Pancreas (tissue), 10 donors: ENCODE results near the gene NPTX2. TPM values are rescaled to one million over a fixed set of nuclear protein-coding genes. Genes with fewer than 3 reads are reported as not detected.

Source experiments
- ATAC-seq, 4 donors: fragments of 200-7000 bp; cut with Tn5 transposase; one replicate each; pipeline versions ENCODE4 v1.8.0 to v1.9.1; 2020; ENCODE audit warnings: mild to moderate bottlenecking in 4 of 4, moderate library complexity in 4 of 4
- DNase-seq, 6 donors: peaks; one replicate each; pipeline ENCODE4 v3.0.0-alpha.2; 2020
- FAIRE-seq: peaks from 2 replicates; lab custom pipeline; 2012; peaks lifted over from hg19 to GRCh38; lab: Jason Lieb, UNC
- H3K27ac ChIP-seq, 4 donors: fragments of 200-600 bp; sonication (generic); 1 replicate in 3 of 4; 2 replicates in 1 of 4; pipeline versions ENCODE4 v1.5.0 to v1.8.0; 2020
- H3K27me3 ChIP-seq, 4 donors: fragments of 200-600 bp; one replicate each; pipeline ENCODE4 v1.8.0; 2021
- H3K36me3 ChIP-seq, 3 donors: fragments of 200-600 bp; sonication (generic) in 1 of 3; one replicate each; pipeline versions ENCODE4 v1.5.0 to v1.8.0; 2020 to 2021
- H3K4me1 ChIP-seq, 3 donors: fragments of 200-600 bp; one replicate each; pipeline ENCODE4 v1.8.0; 2021
- H3K4me3 ChIP-seq, 4 donors: fragments of 200-600 bp; sonication (generic) in 2 of 4; one replicate each; pipeline versions ENCODE4 v1.5.0 to v1.8.0; 2020 to 2021
- H3K9me3 ChIP-seq, 4 donors: fragments of 200-600 bp; one replicate each; pipeline ENCODE4 v1.8.0; 2021
- CTCF ChIP-seq, 4 donors: fragments of 200-600 bp; sonication (generic) in 3 of 4; IDR thresholded peaks; one replicate each; pipeline versions ENCODE4 v1.5.0 to v1.8.0; 2021; ENCODE audit warnings: antibody characterized with exemption in 4 of 4
- WGBS, 2 donors: extraction: QIAGEN DNeasy Blood & Tissue Kit; methylation state at CpG; one replicate each; pipeline ENCODE4 v1.1.7; 2013; 5-methylcytosine and 5-hydroxymethylcytosine counted together
- intact Hi-C, 3 donors: fragments of 100-400 bp; cut with DNase I; formaldehyde crosslinking; loops; one replicate each; pipeline versions ENCODE4 v1.11.1 to v1.14.2; 2022
- polyA plus RNA-seq, 2 donors: library from polyadenylated mRNA; stranded (reverse); fragments of 200-250 nt; gene quantifications; one replicate each; pipeline ENCODE4 v1.2.3, GENCODE V29; 2013
- total RNA-seq, 6 donors: library from RNA; stranded (reverse); fragmentation: NEBNext Ultra II Directional in 4 of 6; extraction: Animal tissue kit (Norgen Biotek cat#: 25700) in 4 of 6; gene quantifications; one replicate each; pipeline versions ENCODE4 v1.2.1 to v1.2.4, GENCODE V29; 2021 to 2023
- donor health status: healthy with polysubstance abuse.
- donor health status: DM: no; HTN: no; CAD: no; lungs with moderate emphysema.
- donor health status: DM: no; HTN: no; CAD: no.
- donor health status: control.
- donor health status: control.
- donor health status: Bipolar disorder and iron deficiency.
- donor health status: DM: yes; HTN: yes; CAD: no.
- donor health status: DM: no; HTN: no; CAD: no.
- donor health status: DM: no; HTN: no; CAD: no.
- donor health status: DM: yes; HTN: yes; CAD: no.

The NPTX2 gene
- total and polyA plus RNA-seq, 8 donors, result 6.5 to 47.7 (median 17.2) TPM

- Histone ChIP-seq H3K9me3 (no peaks in the 10 kb centered on the region), H3K4me1 (no peaks in the 10 kb centered on the region), H3K27ac (no peak overlapping the region), H3K4me3 (no peak overlapping the region), H3K36me3 (no peaks in the 10 kb centered on the region), H3K27me3 (no peaks in the 10 kb centered on the region)
- FAIRE-seq (no peak), ATAC-seq (no peak), DNase-seq (no peak)
- intact Hi-C loops, result no loop called here
- no peak for TF ChIP-seq CTCF (IDR thresholded peaks at IDR 0.05)
These were observed 32.3 kb upstream of the NPTX2 start for GRCh38 chr7:98584830-98585229.

- H3K36me3 ChIP-seq, result no peaks in the 10 kb centered on the region
- ATAC-seq (no peak), FAIRE-seq (no peak), DNase-seq (no peak)
- H3K27ac ChIP-seq, result no peak overlapping the region
- no peak overlapping the region for H3K4me3 ChIP-seq
- no peaks in the 10 kb centered on the region for H3K4me1 ChIP-seq
- 27 to 34% methylated on average over 7 of the region's 7 CpGs for WGBS, 2 donors
- intact Hi-C loops, result no loop called here
- H3K27me3 ChIP-seq, result no peaks in the 10 kb centered on the region
- no peak for TF ChIP-seq CTCF (IDR thresholded peaks at IDR 0.05)
- no peaks in the 10 kb centered on the region for H3K9me3 ChIP-seq
These were observed 25.2 kb upstream of the NPTX2 start for GRCh38 chr7:98591926-98592325.

GRCh38 chr7:98594348-98594747, 22.7 kb upstream of the NPTX2 start:
- H3K9me3 ChIP-seq, result no peaks in the 10 kb centered on the region
- intact Hi-C loops, result no loop called here
- TF ChIP-seq CTCF (IDR thresholded peaks at IDR 0.05), result no peak
- no peak overlapping the region for H3K4me3 ChIP-seq
- no peak for ATAC-seq
- H3K27ac ChIP-seq, result no peak overlapping the region
- no peak for FAIRE-seq
- no peak for DNase-seq
- no peaks in the 10 kb centered on the region for H3K27me3 ChIP-seq
- no peaks in the 10 kb centered on the region for H3K4me1 ChIP-seq
- WGBS, 2 donors, result 75 to 81% methylated on average over 4 of the region's 4 CpGs
- H3K36me3 ChIP-seq, result no peaks in the 10 kb centered on the region

GRCh38 chr7:98594787-98595186, 22.3 kb upstream of the NPTX2 start:
- no peak for FAIRE-seq
- Histone ChIP-seq H3K9me3 (no peaks in the 10 kb centered on the region), H3K4me1 (no peaks in the 10 kb centered on the region), H3K4me3 (no peak overlapping the region), H3K27ac (no peak overlapping the region), H3K36me3 (no peaks in the 10 kb centered on the region), H3K27me3 (no peaks in the 10 kb centered on the region)
- ATAC-seq, result no peak
- intact Hi-C loops, result no loop called here
- DNase-seq, result no peak
- 59 to 72% methylated on average over 5 of the region's 5 CpGs for WGBS, 2 donors
- TF ChIP-seq CTCF (IDR thresholded peaks at IDR 0.05), result no peak

- no peaks in the 10 kb centered on the region for H3K4me1 ChIP-seq
- DNase-seq (no peak), FAIRE-seq (no peak), ATAC-seq (no peak)
- H3K27me3 ChIP-seq, result no peaks in the 10 kb centered on the region
- H3K27ac ChIP-seq, result no peak overlapping the region
- no peaks in the 10 kb centered on the region for H3K9me3 ChIP-seq
- intact Hi-C loops, result no loop called here
- H3K4me3 ChIP-seq, result no peak overlapping the region
- H3K36me3 ChIP-seq, result no peaks in the 10 kb centered on the region
- 71 to 85% methylated on average over 6 of the region's 6 CpGs for WGBS, 2 donors
- no peak for TF ChIP-seq CTCF (IDR thresholded peaks at IDR 0.05)
These were observed 18.1 kb upstream of the NPTX2 start for GRCh38 chr7:98598846-98599615.
